Endometrium (tissue), 2 donors: ENCODE results near the gene CLSTN1.
"Not testable (repeated sequence)": the region's sequence is repeated elsewhere in the genome, so short reads cannot be mapped to it uniquely, and the experiment has no call there.

Experiments used
- FAIRE-seq: peaks from 2 replicates; lab custom pipeline; 2012; peaks lifted over from hg19 to GRCh38; lab: Jason Lieb, UNC
- donor health status: control.
- donor health status: control.

Gene CLSTN1

DNA sequence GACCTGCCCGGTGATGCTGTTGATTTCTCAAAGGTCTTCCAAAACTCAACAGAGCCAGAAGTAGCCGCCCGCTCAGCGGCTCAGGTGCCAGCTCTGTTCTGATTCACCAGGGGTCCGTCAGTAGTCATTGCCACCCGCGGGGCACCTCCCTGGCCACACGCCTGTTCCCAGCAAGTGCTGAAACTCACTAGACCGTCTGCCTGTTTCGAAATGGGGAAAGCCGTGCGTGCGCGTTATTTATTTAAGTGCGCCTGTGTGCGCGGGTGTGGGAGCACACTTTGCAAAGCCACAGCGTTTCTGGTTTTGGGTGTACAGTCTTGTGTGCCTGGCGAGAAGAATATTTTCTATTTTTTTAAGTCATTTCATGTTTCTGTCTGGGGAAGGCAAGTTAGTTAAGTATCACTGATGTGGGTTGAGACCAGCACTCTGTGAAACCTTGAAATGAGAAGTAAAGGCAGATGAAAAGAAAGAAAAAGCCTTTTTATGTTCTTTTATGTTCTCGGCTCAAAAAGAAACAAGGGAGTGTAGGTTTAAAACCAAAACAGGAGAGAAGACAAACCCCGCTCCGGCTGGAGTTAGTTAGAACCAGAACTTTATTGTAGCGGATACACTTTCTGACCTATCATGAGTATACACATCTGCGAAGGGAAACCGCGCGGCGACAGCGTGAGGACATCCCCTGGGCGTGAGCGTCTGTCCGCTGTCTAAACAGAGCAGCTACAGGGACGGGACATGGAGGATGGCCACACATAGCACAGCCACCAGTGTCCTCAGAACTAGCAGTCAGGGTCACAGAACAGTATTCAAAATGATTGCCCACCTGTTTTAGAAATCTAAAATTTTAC lies 95.1 kb downstream of the CLSTN1 start:
- no peak for FAIRE-seq

DNA sequence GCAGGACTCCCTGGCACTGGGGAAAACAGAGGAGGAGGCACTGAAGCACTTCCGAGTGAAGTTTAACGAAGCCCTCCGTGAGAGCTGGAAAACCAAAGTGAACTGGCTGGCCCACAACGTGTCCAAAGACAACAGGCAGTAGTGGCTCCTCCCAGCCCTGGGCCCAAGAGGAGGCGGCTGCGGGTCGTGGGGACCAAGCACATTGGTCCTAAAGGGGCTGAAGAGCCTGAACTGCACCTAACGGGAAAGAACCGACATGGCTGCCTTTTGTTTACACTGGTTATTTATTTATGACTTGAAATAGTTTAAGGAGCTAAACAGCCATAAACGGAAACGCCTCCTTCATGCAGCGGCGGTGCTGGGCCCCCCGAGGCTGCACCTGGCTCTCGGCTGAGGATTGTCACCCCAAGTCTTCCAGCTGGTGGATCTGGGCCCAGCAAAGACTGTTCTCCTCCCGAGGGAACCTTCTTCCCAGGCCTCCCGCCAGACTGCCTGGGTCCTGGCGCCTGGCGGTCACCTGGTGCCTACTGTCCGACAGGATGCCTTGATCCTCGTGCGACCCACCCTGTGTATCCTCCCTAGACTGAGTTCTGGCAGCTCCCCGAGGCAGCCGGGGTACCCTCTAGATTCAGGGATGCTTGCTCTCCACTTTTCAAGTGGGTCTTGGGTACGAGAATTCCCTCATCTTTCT lies 96.7 kb downstream of the CLSTN1 start:
- FAIRE-seq, result no peak

DNA sequence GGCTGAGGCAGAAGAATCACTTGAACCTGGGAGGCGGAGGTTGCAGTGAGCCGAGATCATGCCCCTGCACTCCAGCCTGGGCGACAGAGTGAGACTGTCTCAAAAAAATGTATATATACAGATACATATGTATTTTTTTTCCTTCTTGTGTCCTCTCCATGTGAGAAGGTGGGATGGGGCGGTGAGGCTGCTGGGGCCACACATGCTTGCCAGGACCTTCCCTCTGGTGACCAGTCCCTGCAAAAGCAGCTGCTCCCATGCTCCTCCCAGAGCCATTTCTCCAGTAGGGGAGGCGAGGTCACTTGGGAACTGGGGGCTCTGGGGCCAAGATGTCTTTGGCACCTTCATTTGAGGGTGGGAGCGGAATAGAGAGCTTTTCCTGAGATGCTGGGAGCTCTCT lies 97.4 kb downstream of the CLSTN1 start:
- FAIRE-seq, result no peak

DNA sequence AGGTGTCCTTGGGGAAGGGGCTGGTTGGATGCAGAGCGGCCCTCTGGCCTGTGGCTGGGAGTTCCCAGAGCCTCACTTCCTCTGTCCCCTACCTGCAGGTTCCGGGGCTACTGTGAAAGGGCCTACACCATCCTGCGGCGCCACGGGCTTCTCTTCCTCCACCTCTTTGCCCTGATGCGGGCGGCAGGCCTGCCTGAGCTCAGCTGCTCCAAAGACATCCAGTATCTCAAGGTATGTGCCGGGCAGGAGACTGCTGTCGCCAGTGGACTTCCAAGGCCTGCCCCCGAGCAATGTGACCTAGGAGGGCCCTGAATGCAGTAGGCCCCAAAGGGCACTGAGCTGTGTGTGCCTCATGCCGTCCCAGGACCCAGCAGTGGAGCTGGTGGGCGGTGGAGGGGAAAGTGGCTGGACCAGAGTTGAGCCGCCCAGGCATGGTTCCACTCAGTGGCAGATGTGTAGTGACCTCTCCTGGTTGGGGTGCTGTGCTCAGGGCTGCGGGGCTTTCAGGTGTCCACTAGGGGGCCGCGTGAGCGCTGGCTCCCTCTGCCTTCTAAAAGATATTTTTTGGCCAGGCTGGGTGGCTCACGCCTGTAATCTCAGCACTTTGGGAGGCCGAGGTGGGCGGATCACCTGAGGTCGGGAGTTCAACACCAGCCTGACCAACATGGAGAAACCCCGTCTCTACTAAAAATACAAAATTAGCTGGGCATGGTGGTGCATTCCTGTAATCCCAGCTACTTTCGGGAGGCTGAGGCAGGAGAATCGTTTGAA lies 98.9 kb downstream of the CLSTN1 start:
- no peak for FAIRE-seq

DNA sequence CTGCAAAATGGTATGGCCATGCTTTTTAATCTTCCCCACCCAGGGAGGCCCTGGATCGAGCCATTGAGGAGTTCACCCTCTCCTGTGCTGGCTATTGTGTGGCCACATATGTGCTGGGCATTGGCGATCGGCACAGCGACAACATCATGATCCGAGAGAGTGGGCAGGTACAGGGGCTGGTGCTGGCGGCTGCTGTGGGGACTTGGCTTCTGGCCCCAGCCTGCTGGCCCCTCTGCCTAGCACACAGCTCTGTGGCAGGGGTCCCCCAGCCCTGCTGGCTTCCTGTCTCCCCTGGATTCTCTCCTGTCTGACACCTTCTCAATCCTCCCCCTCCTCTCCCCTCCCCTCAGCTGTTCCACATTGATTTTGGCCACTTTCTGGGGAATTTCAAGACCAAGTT lies 99.8 kb downstream of the CLSTN1 start:
- FAIRE-seq, result no peak

DNA sequence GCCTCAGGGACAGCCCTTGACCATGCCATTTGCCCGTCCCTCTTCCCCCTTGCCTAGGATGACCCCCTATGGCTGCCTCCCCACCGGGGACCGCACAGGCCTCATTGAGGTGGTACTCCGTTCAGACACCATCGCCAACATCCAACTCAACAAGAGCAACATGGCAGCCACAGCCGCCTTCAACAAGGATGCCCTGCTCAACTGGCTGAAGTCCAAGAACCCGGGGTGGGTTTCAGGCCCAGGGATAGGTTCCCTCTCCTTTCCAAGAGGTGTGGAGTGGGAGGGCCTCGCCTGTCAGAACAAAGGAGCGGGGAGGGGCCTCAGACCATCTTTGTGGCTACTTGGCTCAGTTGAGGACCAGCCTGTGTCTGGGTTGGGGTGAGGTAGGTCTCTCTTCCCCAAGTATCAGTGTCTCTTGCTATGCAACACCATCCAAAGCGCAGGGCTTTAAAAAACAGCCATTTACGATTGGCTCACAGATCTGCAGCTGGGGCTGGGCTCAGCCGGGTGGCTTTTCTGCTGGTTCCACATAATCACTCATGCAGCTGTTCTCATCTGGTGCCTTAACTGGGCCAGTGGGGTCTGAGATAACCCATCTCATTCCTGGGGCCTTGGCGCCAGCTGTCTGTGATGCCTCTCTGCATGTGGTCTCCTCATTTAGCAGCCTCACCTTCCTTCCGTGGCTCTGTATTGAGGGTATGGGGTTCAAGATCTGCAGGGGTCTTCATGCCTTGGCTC lies 100.5 kb downstream of the CLSTN1 start:
- no peak for FAIRE-seq

DNA sequence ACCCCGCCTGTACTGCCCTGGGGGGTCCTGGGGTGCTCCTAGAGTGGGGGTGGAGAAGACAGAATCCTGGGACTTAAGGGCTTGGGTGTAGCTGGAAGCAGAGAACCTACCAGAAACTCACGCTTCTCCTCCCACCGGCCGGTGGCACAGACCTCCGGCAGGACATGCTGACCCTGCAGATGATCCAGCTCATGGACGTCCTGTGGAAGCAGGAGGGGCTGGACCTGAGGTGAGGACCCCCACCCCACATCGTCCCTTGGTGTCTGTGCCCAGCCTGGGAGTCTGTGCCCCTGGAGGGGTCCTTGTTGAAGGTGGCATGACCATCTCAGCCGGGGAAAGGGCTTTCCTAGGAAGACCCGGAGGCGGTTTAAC lies 101.4 kb downstream of the CLSTN1 start:
- no peak for FAIRE-seq

DNA sequence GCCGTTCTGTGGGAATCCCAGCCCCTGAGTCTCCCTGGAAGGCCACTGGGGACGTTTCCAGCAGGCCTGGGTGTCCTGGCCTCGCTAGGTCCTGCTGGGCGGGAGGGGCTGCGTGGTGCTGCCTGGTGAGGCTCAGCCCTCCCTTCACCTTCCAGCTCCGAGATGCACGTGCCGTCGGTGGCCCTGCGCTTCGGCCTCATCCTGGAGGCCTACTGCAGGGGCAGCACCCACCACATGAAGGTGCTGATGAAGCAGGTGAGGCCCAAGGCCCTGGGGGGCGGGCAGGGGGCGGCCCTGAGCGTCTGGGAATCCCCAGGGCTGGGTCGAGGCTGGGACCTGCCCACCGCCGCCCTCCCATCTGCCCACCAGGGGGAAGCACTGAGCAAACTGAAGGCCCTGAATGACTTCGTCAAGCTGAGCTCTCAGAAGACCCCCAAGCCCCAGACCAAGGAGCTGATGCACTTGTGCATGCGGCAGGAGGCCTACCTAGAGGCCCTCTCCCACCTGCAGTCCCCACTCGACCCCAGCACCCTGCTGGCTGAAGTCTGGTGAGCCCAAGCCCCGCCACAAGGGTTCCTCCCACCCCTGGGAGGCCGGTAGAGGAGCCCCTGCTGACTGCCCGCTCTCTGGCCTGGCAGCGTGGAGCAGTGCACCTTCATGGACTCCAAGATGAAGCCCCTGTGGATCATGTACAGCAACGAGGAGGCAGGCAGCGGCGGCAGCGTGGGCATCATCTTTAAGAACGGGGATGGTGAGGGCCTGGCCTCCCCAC lies 102.0 kb downstream of the CLSTN1 start:
- no peak for FAIRE-seq

DNA sequence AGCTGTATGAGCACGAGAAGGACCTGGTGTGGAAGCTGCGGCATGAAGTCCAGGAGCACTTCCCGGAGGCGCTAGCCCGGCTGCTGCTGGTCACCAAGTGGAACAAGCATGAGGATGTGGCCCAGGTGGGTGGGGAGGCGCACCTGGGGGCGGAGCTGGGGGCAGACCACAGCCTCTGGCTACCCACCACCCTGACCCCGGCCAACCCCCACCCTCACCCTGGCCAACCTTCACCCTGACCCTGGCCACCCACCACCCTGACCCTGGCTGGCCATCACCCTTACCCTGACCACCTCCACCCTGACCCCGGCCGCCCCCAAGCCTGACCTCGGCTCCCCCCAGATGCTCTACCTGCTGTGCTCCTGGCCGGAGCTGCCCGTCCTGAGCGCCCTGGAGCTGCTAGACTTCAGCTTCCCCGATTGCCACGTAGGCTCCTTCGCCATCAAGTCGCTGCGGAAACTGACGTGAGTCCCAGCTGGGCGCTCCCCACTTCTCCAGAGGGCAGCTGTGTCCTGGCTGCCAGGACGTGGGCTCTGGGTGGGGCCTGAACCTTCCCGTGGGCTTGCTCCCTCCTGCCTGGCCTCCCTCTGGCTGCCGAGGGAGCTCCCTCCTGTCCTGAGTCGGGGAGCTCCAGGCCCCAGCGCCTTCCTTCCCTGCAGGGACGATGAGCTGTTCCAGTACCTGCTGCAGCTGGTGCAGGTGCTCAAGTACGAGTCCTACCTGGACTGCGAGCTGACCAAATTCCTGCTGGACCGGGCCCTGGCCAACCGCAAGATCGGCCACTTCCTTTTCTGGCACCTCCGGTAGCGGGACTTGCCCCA lies 102.8 kb downstream of the CLSTN1 start:
- FAIRE-seq, result no peak

DNA sequence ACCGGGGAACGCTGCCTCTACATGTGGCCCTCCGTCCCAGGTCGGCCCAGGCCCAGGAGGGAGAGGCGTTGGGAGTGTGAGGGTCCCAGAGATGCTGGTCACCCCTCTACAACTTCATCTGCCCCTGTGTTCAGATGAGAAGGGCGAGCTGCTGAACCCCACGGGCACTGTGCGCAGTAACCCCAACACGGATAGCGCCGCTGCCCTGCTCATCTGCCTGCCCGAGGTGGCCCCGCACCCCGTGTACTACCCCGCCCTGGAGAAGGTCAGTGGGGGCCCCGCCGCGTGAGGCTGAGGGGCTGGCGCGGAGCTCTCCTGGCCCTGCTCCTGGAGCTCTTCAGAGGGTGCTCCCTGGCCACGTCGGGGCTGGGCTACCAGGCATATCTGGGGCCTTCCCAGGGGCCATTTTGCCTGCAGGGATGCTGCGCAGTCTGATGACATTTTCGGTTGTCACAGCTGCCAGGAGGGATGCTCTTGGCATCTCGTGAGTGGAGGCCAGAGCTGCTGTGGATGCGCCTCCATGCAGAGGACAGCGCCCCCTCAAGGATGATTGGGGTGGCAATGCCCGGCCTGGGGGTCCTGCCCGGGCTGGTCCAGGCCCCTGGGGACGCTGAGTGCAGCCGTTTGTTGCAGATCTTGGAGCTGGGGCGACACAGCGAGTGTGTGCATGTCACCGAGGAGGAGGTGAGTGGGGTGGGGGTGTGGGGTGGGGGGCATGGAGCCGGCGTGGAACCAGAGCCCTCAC lies 103.6 kb downstream of the CLSTN1 start:
- FAIRE-seq, result no peak

DNA sequence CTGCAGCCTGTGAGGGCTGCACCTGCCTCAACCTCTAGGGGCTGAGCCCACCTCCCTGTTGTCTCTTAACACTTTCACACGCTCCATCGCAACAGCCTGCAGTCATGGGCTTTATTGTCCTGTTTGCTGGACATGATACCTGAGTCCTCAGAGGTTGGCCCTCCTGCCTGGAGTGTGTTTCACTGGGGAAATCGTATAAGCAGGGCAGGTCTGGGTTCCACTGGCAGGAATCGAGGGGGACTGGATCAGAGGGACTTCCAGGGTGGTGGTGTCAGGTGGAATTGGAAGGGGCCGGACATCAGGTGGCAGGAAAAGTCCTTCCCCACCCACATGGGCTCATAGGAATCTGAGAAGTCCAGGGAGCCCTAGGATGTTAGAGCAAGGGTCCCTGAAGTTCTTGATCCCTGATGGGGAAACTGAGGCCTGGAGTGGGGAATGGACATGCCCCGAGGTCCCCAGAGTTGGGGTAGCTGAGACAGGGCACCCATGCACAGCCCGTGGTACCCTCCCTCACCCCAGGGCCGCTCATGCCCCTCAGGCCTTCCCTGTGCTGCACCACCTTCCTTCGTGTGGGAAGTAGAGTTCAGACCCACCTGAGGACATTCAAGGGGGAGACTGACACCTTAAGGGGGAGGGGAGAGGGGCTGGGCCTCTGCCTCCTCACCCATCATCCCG lies 105.6 kb downstream of the CLSTN1 start:
- FAIRE-seq, result no peak

DNA sequence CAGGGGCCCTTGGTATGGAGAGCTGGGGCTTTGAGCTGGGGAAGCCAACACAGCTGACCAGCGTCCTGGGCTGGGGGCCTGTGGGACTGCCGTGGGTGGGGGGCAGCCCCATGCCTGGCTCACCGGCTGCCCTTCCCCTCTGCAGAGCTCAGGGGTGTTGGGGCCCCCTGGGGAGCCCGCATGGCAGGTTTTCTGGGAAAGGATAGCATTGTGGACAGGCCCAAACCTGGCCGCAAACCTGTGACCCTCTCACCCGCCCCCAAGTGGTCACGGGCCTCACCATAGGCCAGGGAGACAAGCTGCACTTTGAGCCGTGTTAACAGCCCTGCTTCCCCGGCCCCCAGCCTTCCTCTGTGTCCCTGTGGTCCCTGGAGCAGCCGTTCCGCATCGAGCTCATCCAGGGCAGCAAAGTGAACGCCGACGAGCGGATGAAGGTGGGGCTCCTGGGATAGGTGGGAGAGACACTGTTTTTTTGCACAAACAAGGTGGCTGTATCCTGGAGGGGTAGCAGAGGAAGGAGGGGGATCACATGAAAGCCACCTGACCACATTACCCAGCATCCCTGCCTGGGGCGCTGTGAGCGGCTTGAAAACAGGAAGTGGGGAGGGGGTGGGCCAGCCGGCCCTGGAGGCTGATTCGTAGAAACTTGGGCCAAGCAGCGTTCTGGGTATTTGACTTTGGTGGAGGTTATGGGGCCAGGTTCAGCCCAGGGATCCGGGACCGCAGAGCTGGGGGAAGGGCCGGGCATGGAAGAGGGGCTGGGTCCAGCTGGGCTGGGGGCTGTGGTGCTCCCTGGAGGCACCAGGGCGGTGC lies 106.4 kb downstream of the CLSTN1 start:
- no peak for FAIRE-seq

DNA sequence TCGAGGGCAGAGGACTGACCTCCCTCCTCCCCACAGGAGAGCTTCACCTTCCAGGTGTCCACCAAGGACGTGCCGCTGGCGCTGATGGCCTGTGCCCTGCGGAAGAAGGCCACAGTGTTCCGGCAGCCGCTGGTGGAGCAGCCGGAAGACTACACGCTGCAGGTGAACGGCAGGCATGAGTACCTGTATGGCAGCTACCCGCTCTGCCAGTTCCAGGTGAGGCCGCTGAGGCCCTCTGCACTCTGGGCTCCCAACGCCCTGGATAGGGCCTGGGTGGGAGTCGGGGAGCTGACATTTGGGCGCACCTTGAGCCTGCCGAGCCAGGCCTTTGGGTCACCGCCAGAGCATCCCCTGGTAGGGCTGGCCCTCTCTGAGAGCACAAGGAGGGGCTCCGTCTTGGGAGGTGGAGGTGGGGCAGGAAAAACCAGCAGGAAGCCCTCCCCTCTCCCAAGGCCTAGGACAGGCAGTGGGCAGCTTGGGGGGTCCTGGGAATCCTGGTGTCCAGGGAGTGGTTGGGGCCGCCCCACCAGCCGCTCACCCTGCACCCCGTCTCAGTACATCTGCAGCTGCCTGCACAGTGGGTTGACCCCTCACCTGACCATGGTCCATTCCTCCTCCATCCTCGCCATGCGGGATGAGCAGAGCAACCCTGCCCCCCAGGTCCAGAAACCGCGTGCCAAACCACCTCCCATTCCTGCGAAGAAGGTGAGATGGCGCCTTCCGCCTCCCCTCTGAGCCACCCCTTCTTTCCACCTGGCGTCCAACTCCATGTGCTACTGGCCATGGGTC lies 107.2 kb downstream of the CLSTN1 start:
- FAIRE-seq, result no peak

DNA sequence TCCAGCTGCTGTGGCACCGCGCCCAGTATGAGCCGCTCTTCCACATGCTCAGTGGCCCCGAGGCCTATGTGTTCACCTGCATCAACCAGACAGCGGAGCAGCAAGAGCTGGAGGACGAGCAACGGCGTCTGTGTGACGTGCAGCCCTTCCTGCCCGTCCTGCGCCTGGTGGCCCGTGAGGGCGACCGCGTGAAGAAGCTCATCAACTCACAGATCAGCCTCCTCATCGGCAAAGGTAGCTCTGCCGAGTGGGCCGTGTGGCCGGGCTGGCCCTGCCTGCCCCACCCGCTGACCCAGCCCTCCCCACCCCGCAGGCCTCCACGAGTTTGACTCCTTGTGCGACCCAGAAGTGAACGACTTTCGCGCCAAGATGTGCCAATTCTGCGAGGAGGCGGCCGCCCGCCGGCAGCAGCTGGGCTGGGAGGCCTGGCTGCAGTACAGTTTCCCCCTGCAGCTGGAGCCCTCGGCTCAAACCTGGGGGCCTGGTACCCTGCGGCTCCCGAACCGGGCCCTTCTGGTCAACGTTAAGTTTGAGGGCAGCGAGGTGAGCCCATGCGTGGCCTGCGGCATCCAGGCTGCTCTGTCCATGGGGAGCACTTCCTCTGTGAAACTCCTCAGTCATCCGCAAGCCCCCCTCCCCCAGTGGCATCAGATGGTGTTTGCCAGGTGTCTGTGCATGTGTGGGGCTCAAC lies 108.1 kb downstream of the CLSTN1 start:
- no peak for FAIRE-seq

DNA sequence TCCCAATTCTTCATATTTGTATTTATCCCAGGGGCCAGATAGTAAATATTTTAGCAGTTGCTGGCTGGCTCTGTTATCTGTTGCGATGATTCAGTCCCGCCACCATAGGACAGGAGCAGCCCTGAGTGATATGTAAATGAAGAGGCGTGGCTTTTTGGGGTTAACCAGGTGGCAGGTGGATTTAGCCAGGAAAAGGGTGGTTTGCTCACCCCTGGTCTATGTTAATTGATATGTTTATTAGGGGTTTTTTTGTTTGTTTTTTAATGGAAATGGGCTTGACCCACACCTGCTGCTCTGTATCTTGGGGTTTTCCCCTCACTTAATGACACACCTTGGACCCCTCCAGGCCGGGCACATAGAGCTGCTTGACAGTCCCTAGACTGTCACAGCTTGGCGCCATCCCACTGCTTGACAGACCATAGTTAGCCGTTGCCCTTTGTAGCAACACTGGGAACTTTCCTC lies 109.5 kb downstream of the CLSTN1 start:
- no peak for FAIRE-seq

DNA sequence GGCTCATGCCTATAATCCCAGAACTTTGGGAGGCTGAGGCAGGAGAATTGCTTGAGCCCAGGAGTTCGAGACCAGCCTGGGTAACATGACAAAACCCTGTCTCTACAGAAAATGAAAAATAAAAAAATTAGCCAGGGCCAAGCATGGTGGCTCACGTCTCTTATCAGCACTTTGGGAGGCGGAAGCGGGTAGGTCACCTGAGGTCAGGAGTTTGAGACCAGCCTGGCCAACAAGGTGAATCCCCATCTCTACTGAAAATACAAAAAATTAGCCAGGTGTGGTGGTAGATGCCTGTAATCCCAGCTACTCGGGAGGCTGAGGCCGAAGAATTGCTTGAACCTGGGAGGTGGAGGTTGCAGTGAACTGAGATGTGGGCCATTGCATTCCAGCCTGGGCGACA lies 111.0 kb downstream of the CLSTN1 start:
- not testable (repeated sequence) for FAIRE-seq
